GM04504 (cell line): ENCODE measurements around the gene CCDC73.
"Not testable (repeated sequence)": the region's sequence is repeated elsewhere in the genome, so short reads cannot be mapped to it uniquely, and the experiment has no call there.

Experiments used
- DNase-seq: peaks from one replicate; pipeline ENCODE4 v3.0.0-alpha.2; 2012; ENCODE audit warnings: low read depth

Gene CCDC73

GRCh38 chr11:32794439-32794838 lies at the start of gene CCDC73:
TSS of gene CCDC73 (minus strand) at chr11:32794662. CDS start at chr11:32760243, 34,419 bp downstream.
- DNase-seq = no peak

GRCh38 chr11:32843544-32843943 lies 49.1 kb upstream of the CCDC73 start:
- DNase-seq = no peak

GRCh38 chr11:32840587-32840986 lies 46.1 kb upstream of the CCDC73 start:
- DNase-seq = no peak

GRCh38 chr11:32839308-32839707 lies 44.8 kb upstream of the CCDC73 start:
- DNase-seq = no peak

- DNase-seq = no peak
Observed at GRCh38 chr11:32838505-32839274, 44.2 kb upstream of the CCDC73 start.

- no peak for DNase-seq
Observed at GRCh38 chr11:32836946-32837345, 42.5 kb upstream of the CCDC73 start.

GRCh38 chr11:32833921-32834320 lies 39.5 kb upstream of the CCDC73 start:
- no peak for DNase-seq

- DNase-seq = no peak
Observed at GRCh38 chr11:32831221-32831620, 36.8 kb upstream of the CCDC73 start.

- DNase-seq = no peak
Observed at GRCh38 chr11:32830796-32831195, 36.3 kb upstream of the CCDC73 start.

- DNase-seq = no peak
Observed at GRCh38 chr11:32830413-32830738, 35.9 kb upstream of the CCDC73 start.

GRCh38 chr11:32829680-32830412 lies 35.4 kb upstream of the CCDC73 start, which contains the start of gene PRRG4:
TSS of gene PRRG4 (plus strand) at chr11:32829927. CDS start at chr11:32830530, 603 bp downstream.
- DNase-seq = no peak

GRCh38 chr11:32829157-32829679 lies 34.8 kb upstream of the CCDC73 start:
- no peak for DNase-seq

GRCh38 chr11:32827276-32827675 lies 32.8 kb upstream of the CCDC73 start:
- no peak for DNase-seq

- DNase-seq = no peak
Observed at GRCh38 chr11:32826113-32826512, 31.7 kb upstream of the CCDC73 start.

- not testable (repeated sequence) for DNase-seq
Observed at GRCh38 chr11:32823617-32824016, 29.2 kb upstream of the CCDC73 start.

- no peak for DNase-seq
Observed at GRCh38 chr11:32821917-32822560, 27.6 kb upstream of the CCDC73 start.

GRCh38 chr11:32821517-32821916 lies 27.1 kb upstream of the CCDC73 start:
- DNase-seq = no peak

- no peak for DNase-seq
Observed at GRCh38 chr11:32820497-32820896, 26.0 kb upstream of the CCDC73 start.

GRCh38 chr11:32819187-32819586 lies 24.7 kb upstream of the CCDC73 start:
- DNase-seq = no peak

- DNase-seq = no peak
Observed at GRCh38 chr11:32817852-32818183, 23.4 kb upstream of the CCDC73 start.

GRCh38 chr11:32817181-32817851 lies 22.9 kb upstream of the CCDC73 start:
- DNase-seq = no peak

GRCh38 chr11:32809313-32809712 lies 14.9 kb upstream of the CCDC73 start:
- peak; percentile 38 for DNase-seq
